IMR-90 (cell line): ENCODE data around the gene BUB1.
"Not testable (repeated sequence)": the region's sequence is repeated elsewhere in the genome, so short reads cannot be mapped to it uniquely, and the experiment has no call there.

Source experiments
- CEBPB ChIP-seq: IDR thresholded peaks from 2 replicates; pipeline ENCODE4 v1.6.1; 2012; ENCODE audit warnings: low read depth, low read length, improper control_type of control experiment
- CHD1 ChIP-seq: IDR thresholded peaks from 2 replicates; pipeline ENCODE4 v1.6.1; 2012; ENCODE audit warnings: low read depth, low read length, improper control_type of control experiment
- CTCF ChIP-seq: conservative IDR thresholded peaks from 2 replicates; pipeline ENCODE4 v1.5.1; 2012; ENCODE audit warnings: mild to moderate bottlenecking, low read depth, low read length, improper control_type of control experiment
- MAFK ChIP-seq: IDR thresholded peaks from 2 replicates; pipeline ENCODE4 v1.6.1; 2012; ENCODE audit warnings: low read depth, low read length, improper control_type of control experiment
- MXI1 ChIP-seq: IDR thresholded peaks from 2 replicates; pipeline ENCODE4 v1.6.1; 2012; ENCODE audit warnings: low read depth, mild to moderate bottlenecking, low read length, moderate library complexity, borderline replicate concordance
- NFE2L2 ChIP-seq: fragments of 150-350 bp; IDR thresholded peaks from 2 replicates; pipeline ENCODE4 v1.6.1; 2016; ENCODE audit warnings: low read depth, mild to moderate bottlenecking, low read length
- POLR2A ChIP-seq: IDR thresholded peaks from 2 replicates; pipeline ENCODE4 v1.6.1; 2012; ENCODE audit warnings: mild to moderate bottlenecking, low read depth, low read length
- RAD21 ChIP-seq: IDR thresholded peaks from 2 replicates; pipeline ENCODE4 v1.6.1; 2012; ENCODE audit warnings: low read length, improper control_type of control experiment
- RCOR1 ChIP-seq: IDR thresholded peaks from 2 replicates; pipeline ENCODE4 v1.6.1; 2012; ENCODE audit warnings: mild to moderate bottlenecking, low read length, improper control_type of control experiment; ENCODE audit not compliant: insufficient replicate concordance
- SMC3 ChIP-seq: fragments of 150-350 bp; IDR thresholded peaks from 2 replicates; pipeline ENCODE4 v1.6.1; 2016; ENCODE audit warnings: low read depth, mild to moderate bottlenecking, antibody characterized with exemption, low read length, moderate library complexity
- USF2 ChIP-seq: fragments of 150-350 bp; IDR thresholded peaks from 2 replicates; pipeline ENCODE4 v1.6.1; 2017; ENCODE audit warnings: mild to moderate bottlenecking, antibody characterized with exemption, low read length, low read depth

GRCh38 chr2:110610613-110611250, 67.1 kb downstream of the BUB1 start:
- not testable (repeated sequence) for TF ChIP-seq CTCF, RAD21, NFE2L2, CHD1, SMC3, POLR2A, CEBPB, MAFK, RCOR1, USF2, MXI1
